ENCODE data around the gene CD7.

- TF ChIP-seq, protein P1, sequence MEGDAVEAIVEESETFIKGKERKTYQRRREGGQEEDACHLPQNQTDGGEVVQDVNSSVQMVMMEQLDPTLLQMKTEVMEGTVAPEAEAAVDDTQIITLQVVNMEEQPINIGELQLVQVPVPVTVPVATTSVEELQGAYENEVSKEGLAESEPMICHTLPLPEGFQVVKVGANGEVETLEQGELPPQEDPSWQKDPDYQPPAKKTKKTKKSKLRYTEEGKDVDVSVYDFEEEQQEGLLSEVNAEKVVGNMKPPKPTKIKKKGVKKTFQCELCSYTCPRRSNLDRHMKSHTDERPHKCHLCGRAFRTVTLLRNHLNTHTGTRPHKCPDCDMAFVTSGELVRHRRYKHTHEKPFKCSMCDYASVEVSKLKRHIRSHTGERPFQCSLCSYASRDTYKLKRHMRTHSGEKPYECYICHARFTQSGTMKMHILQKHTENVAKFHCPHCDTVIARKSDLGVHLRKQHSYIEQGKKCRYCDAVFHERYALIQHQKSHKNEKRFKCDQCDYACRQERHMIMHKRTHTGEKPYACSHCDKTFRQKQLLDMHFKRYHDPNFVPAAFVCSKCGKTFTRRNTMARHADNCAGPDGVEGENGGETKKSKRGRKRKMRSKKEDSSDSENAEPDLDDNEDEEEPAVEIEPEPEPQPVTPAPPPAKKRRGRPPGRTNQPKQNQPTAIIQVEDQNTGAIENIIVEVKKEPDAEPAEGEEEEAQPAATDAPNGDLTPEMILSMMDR (IDR thresholded peaks at IDR 0.05), result no peak
- TF ChIP-seq EZH2 (IDR thresholded peaks at IDR 0.05; ENCODE audit: borderline replicate concordance, insufficient read depth, low read depth, low read length, poor library complexity, severe bottlenecking), result no peak
These were observed 15.4 kb upstream of the CD7 start for GRCh38 chr17:82332669-82333278.
